Stomach smooth muscle (tissue), 2 donors: ENCODE data around the gene TRIM7.

Experiments used
- H3K27ac ChIP-seq: one replicate; pipeline ENCODE4 v1.7.0; 2013; ENCODE audit warnings: mild to moderate bottlenecking, low read length, inconsistent platforms
- H3K27me3 ChIP-seq, 2 donors: one replicate each; pipeline ENCODE4 v1.7.0; 2013; ENCODE audit warnings: low read length in 2 of 2; ENCODE audit not compliant: insufficient read depth in 2 of 2, control insufficient read depth in 1 of 2
- H3K36me3 ChIP-seq, 2 donors: one replicate each; pipeline ENCODE4 v1.7.0; 2013; ENCODE audit warnings: low read length in 2 of 2; ENCODE audit not compliant: control insufficient read depth in 2 of 2, insufficient read depth in 2 of 2
- H3K4me1 ChIP-seq: one replicate; pipeline ENCODE4 v1.7.0; 2013; ENCODE audit warnings: low read length; ENCODE audit not compliant: control insufficient read depth, insufficient read depth
- H3K4me3 ChIP-seq, 2 donors: one replicate each; pipeline ENCODE4 v1.7.0; 2013; ENCODE audit warnings: low read length in 2 of 2
- H3K9ac ChIP-seq, 2 donors: one replicate each; pipeline ENCODE4 v1.7.0; 2013; ENCODE audit warnings: low read length in 2 of 2, mild to moderate bottlenecking in 1 of 2
- H3K9me3 ChIP-seq, 2 donors: one replicate each; pipeline ENCODE4 v1.7.0; 2013; ENCODE audit warnings: low read length in 2 of 2; ENCODE audit not compliant: control insufficient read depth in 2 of 2
- donor health status: healthy.
- donor health status: Pancreatic carcinoma.

The TRIM7 gene

DNA sequence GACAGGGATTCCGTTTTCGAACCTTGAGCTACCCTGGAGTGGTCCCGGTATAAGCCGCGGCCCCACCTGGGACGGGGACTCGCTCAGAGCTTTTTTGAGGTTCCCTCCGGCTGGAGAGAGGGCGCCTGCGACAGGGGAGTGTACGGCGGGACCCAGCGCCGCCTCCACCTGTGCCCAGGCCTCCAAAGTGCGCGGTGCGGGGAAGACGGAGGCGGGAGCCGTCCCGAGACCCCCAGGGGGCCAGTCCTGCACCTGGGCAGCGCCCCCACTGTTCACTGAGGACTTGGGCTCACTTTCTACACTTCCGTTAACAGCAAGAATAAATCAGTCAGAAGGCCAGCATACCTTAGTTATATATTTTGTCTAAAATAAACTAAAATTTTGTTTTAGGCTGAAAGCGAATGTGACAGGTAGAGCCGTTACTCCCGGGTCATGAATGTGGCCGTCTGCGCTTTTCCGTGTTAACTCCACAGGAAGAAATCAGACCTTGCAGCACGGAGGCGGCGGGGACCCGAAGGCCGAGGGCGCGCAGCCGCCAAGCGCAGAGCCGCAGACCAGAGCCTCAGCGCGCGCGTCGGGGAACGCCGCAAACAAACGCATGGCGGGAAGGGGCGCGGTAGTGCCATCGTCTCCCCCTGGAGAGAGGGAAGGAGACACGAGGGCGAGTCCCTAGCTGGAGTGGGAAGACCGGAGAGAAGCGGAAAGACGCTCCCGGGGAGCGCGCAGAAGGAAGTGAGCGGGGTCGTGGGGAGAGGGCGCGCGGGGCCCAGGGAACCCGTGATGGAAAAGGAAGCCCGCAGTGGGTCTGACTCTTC, 14.1 kb downstream of the TRIM7 start:
- peak overlapping the region; percentile 75 for H3K27ac ChIP-seq
- no peaks in the 10 kb centered on the region for H3K27me3 ChIP-seq
- H3K9ac ChIP-seq: peak overlapping the region; percentile 66 to 69
- no peaks in the 10 kb centered on the region for H3K36me3 ChIP-seq
- no peaks in the 10 kb centered on the region for H3K9me3 ChIP-seq
- peaks cover 29% of the 10 kb centered on the region for H3K4me1 ChIP-seq
- peak overlapping the region; percentile 97 to 98 for H3K4me3 ChIP-seq

DNA sequence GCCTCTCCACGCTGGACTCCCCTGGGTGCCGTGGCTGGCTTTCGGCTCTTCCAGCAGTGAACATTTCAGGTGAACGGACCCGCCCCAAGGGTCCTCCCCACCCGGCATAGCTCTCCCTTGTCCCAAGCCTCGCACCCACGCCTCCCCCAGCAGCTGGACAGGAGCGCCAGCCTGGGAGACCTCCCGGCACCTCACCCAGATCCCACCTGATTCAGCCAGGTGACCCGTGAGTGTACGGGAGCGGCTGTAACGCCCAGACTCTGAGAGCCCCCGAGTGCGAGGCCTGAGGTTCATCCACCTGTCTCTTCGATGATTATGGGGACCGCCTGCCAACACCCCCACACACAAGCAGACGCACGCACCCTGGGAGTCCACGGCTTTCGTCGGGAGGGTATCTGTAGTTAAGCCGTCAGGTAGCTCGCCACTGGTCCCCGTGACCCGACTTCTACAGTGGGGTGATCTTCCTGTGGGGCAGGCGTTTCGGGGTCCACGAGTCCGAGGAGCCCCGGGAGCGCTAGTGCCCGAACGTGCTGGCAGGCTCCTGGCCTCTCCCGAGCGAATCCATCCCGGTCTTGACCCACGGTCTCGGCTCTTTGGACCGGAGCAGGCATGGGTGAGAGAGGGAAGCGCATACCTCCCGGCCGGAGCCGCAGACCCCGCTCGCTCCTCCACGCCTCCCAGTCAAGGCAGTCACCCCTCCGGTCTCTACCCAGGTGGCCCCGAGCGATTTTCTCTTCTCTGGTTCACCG, 14.9 kb downstream of the TRIM7 start:
- Histone ChIP-seq H3K36me3 (no peaks in the 10 kb centered on the region), H3K9me3 (no peaks in the 10 kb centered on the region), H3K27me3 (no peaks in the 10 kb centered on the region), H3K27ac (peak overlapping the region; percentile 74), H3K9ac (peak overlapping the region; percentile 66 to 69), H3K4me1 (peaks cover 29% of the 10 kb centered on the region), H3K4me3 (peak overlapping the region; percentile 97 to 98)

- peak overlapping the region; percentile 74 for H3K27ac ChIP-seq
- no peaks in the 10 kb centered on the region for H3K36me3 ChIP-seq
- H3K9ac ChIP-seq: peak overlapping the region; percentile 69 to 80
- H3K27me3 ChIP-seq: no peaks in the 10 kb centered on the region
- H3K9me3 ChIP-seq: no peaks in the 10 kb centered on the region
- H3K4me3 ChIP-seq: peak overlapping the region; percentile 97 to 98
- peaks cover 33% of the 10 kb centered on the region for H3K4me1 ChIP-seq
These were observed 15.5 kb downstream of the TRIM7 start for GRCh38 chr5:181189363-181189961.

DNA sequence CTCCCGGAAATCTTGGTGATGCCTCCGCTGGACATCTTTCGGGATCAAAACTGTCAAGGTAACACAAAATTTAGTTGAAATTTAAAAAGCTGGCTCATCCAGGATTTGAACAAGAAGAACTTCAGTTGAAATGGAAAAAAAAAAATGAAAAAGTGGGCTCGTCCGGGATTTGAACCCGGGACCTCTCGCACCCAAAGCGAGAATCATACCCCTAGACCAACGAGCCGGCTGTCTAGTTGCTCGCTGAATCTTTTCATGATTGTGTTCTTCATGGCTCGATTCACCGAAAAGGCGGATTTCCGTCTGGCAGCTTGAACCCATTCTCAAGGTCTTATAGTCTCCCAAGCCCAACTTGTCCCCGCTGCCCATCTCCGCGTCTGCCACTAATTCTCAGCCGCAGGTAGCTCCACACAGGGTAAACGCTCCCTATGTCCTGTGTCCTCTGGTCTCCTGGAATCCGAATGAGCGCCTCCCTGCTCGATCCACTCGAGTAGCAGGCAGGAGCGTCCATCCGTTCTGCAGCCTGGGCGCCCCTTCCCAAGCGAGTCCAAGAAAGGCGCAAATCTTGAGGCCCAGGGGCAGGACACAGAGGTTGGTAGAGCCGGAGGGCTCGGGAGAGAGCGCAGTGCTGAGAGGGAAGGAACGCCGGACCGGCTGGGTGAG, 16.2 kb downstream of the TRIM7 start:
- Histone ChIP-seq H3K36me3 (no peaks in the 10 kb centered on the region), H3K27me3 (no peaks in the 10 kb centered on the region), H3K27ac (peak overlapping the region; percentile 74), H3K4me1 (peaks cover 36% of the 10 kb centered on the region), H3K9me3 (no peaks in the 10 kb centered on the region), H3K4me3 (peak overlapping the region; percentile 97 to 98), H3K9ac (peak overlapping the region; percentile 69 to 80)

GRCh38 chr5:181187500-181188213, 17.3 kb downstream of the TRIM7 start:
- Histone ChIP-seq H3K27ac (peak overlapping the region; percentile 74), H3K4me3 (peak overlapping the region; percentile 22 to 64)

GRCh38 chr5:181186986-181187499, 18.0 kb downstream of the TRIM7 start:
- no peak overlapping the region for H3K9ac ChIP-seq
- no peaks in the 10 kb centered on the region for H3K9me3 ChIP-seq
- peak overlapping the region in 1 of 2 donors; percentile 64 for H3K4me3 ChIP-seq
- no peaks in the 10 kb centered on the region for H3K27me3 ChIP-seq
- no peaks in the 10 kb centered on the region for H3K36me3 ChIP-seq
- peaks cover 34% of the 10 kb centered on the region for H3K4me1 ChIP-seq
- H3K27ac ChIP-seq: peak overlapping the region; percentile 11

More at GRCh38 chr5:181187500-181188213, 17.3 kb downstream of the TRIM7 start:
- Histone ChIP-seq H3K27me3 (no peaks in the 10 kb centered on the region), H3K36me3 (no peaks in the 10 kb centered on the region), H3K9me3 (no peaks in the 10 kb centered on the region), H3K4me1 (peaks cover 37% of the 10 kb centered on the region), H3K9ac (no peak overlapping the region)

DNA sequence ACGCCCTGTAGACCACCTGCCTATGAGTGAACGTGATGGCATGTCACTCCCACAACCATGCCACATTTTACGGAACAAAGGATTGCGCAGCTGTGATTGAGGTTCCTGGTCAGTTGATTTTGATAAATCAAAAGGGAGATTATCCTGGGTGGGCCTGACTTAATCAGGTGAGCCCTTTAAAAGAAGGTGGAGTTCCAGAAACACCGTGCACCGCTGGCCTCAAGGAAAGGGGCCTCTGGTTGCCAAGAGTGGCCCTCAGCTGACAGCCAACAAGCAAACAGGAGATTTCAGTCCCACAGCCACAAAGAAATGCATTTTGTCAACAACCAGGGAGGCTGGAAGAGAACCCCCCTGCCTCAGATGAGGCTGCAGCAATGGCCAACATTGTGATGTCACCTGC, 19.0 kb downstream of the TRIM7 start:
- Histone ChIP-seq H3K9me3 (no peaks in the 10 kb centered on the region), H3K4me3 (no peak overlapping the region), H3K4me1 (peaks cover 29% of the 10 kb centered on the region), H3K9ac (no peak overlapping the region), H3K36me3 (no peaks in the 10 kb centered on the region), H3K27ac (no peak overlapping the region), H3K27me3 (no peaks in the 10 kb centered on the region)

GRCh38 chr5:181185560-181185959, 19.4 kb downstream of the TRIM7 start:
- Histone ChIP-seq H3K36me3 (no peaks in the 10 kb centered on the region), H3K27ac (no peak overlapping the region), H3K9ac (no peak overlapping the region), H3K27me3 (no peaks in the 10 kb centered on the region), H3K4me3 (no peak overlapping the region), H3K9me3 (no peaks in the 10 kb centered on the region), H3K4me1 (peaks cover 25% of the 10 kb centered on the region)

- no peaks in the 10 kb centered on the region for H3K27me3 ChIP-seq
- H3K4me3 ChIP-seq: peak overlapping the region in 1 of 2 donors; percentile 74
- H3K27ac ChIP-seq: no peak overlapping the region
- no peaks in the 10 kb centered on the region for H3K9me3 ChIP-seq
- H3K4me1 ChIP-seq: peaks cover 19% of the 10 kb centered on the region
- no peaks in the 10 kb centered on the region for H3K36me3 ChIP-seq
- H3K9ac ChIP-seq: no peak overlapping the region
These were observed 20.2 kb downstream of the TRIM7 start for GRCh38 chr5:181184845-181185216.

GRCh38 chr5:181182651-181183050, 22.3 kb downstream of the TRIM7 start:
- H3K36me3 ChIP-seq: no peaks in the 10 kb centered on the region
- no peak overlapping the region for H3K9ac ChIP-seq
- no peak overlapping the region for H3K27ac ChIP-seq
- H3K9me3 ChIP-seq: no peaks in the 10 kb centered on the region
- peaks cover 10% of the 10 kb centered on the region for H3K4me1 ChIP-seq
- no peak overlapping the region for H3K4me3 ChIP-seq
- no peaks in the 10 kb centered on the region for H3K27me3 ChIP-seq
